SK-N-SH treated with all-trans-retinoic acid at 6 μM for 48 hours (cell line): ENCODE data around the gene KLHL40.

ENCODE experiments used
- ISL1 ChIP-seq: fragments of 250-450 bp; sonication (Bioruptor Pico); IDR thresholded peaks from 2 replicates; pipeline ENCODE4 v2.1.2; 2022; ENCODE audit warnings: mild to moderate bottlenecking, moderate library complexity
- POU6F1 ChIP-seq: fragments of 250-450 bp; sonication (Bioruptor Pico); IDR thresholded peaks from 2 replicates; pipeline ENCODE4 v1.8.0; 2021; ENCODE audit warnings: low read depth, mild to moderate bottlenecking, moderate library complexity, borderline replicate concordance
- ZNF565 ChIP-seq: fragments of 450-650 bp; formaldehyde crosslinking; conservative IDR thresholded peaks from 2 replicates; pipeline ENCODE4 v1.5.0; 2020; ENCODE audit warnings: low read depth, mild to moderate bottlenecking, moderate library complexity

GRCh38 chr3:42638339-42638842 is 46.9 kb upstream of the KLHL40 start:
- no peak for TF ChIP-seq ZNF565
- no peak for TF ChIP-seq ISL1 (CRISPR knock-in tag)
- no peak for TF ChIP-seq POU6F1
